ENCODE data around the gene GABRR3. TPM values are rescaled to one million over a fixed set of nuclear protein-coding genes. Genes with fewer than 3 reads are reported as not detected.

GABRR3 gene
- total and polyA plus RNA-seq, 2 experiments from 2014 or later = not detected

DNA sequence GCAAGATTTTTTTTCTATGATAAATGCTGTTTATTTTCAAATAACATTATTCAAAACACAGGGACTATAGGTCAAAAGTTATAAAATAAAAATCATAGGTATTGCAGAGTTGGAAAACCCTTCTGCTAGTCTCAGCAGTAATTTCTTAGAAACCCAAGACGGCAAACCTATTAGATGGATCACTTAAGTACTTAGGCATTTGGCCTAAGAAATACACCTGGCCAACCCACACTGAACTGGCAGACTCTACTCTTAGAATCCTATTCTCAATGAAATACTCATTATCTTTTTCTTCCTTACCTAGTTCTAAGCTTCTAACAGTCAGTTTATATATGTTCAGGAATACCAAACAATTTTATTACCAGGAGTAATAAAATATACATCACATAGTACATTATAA, 32.4 kb downstream of the GABRR3 start:
- H3K27ac ChIP-seq = no peak overlapping the region
- DNase-seq (ENCODE audit: low spot score) = no peak
- H3K79me2 ChIP-seq = no peaks in the 10 kb centered on the region
- H3K4me1 ChIP-seq (ENCODE audit: insufficient read depth) = no peaks in the 10 kb centered on the region
- no peak for TF ChIP-seq EZH2phosphoT487 (IDR thresholded peaks at IDR 0.05; ENCODE audit: low read depth, severe bottlenecking, unreplicated experiment)
- no peak for TF ChIP-seq CTCF (IDR thresholded peaks at IDR 0.05; ENCODE audit: poor library complexity)
- no peak for TF ChIP-seq EZH2 (IDR thresholded peaks at IDR 0.05; ENCODE audit: borderline replicate concordance)
- H3K4me2 ChIP-seq = no peak overlapping the region
- H3K9me3 ChIP-seq (ENCODE audit: low read depth) = no peaks in the 10 kb centered on the region
- no peaks in the 10 kb centered on the region for H3K36me3 ChIP-seq (replicated peaks; ENCODE audit: insufficient read depth, low read depth)
- 92% methylated on average over 1 of the region's 1 CpG for WGBS (ENCODE audit: low lambda C conversion rate, missing lambda C conversion rate)
- H2AFZ ChIP-seq = no peak overlapping the region
- H3K27me3 ChIP-seq = no peaks in the 10 kb centered on the region
- H3K9me2 ChIP-seq (replicated peaks; ENCODE audit: insufficient read depth) = no peaks in the 10 kb centered on the region
- no peak overlapping the region for H3K4me3 ChIP-seq
- H4K20me1 ChIP-seq (ENCODE audit: insufficient read depth, poor library complexity, severe bottlenecking) = no peaks in the 10 kb centered on the region

DNA sequence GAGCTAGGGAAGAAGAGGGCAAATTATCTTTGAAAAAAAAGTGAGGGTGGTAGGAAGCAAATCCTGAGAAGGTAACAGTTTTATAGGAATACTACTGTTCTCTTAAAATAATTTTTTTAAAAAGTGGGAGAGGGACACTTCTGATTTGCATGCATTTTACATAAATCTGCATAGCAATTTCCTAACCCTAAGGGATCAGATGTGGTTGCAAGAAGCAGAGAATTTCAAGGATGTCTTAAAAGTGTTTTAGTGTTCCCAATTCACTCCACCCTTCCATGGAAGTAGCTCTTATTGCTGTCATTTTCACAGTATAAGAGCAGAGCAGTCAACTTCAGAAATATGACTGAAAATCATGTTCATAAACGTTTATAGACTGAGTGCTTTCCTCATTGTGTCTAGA, 35.1 kb downstream of the GABRR3 start:
- Histone ChIP-seq H3K4me1 (ENCODE audit: insufficient read depth) (no peaks in the 10 kb centered on the region), H3K4me3 (no peak overlapping the region), H3K79me2 (no peaks in the 10 kb centered on the region), H3K9me2 (replicated peaks; ENCODE audit: insufficient read depth) (no peaks in the 10 kb centered on the region), H2AFZ (no peak overlapping the region), H3K9me3 (ENCODE audit: low read depth) (no peaks in the 10 kb centered on the region), H3K36me3 (replicated peaks; ENCODE audit: insufficient read depth, low read depth) (no peaks in the 10 kb centered on the region), H3K27ac (no peak overlapping the region), H3K27me3 (no peaks in the 10 kb centered on the region), H4K20me1 (ENCODE audit: insufficient read depth, poor library complexity, severe bottlenecking) (no peaks in the 10 kb centered on the region), H3K4me2 (no peak overlapping the region)
- no peak for DNase-seq (ENCODE audit: low spot score)
- WGBS (ENCODE audit: low lambda C conversion rate, missing lambda C conversion rate) = 38% methylated on average over 1 of the region's 1 CpG
- no peak for TF ChIP-seq EZH2 (IDR thresholded peaks at IDR 0.05; ENCODE audit: borderline replicate concordance)
- TF ChIP-seq EZH2phosphoT487 (IDR thresholded peaks at IDR 0.05; ENCODE audit: low read depth, severe bottlenecking, unreplicated experiment) = no peak
- TF ChIP-seq CTCF (IDR thresholded peaks at IDR 0.05; ENCODE audit: poor library complexity) = no peak

GRCh38 chr3:97999103-97999502, 36.0 kb downstream of the GABRR3 start:
- H3K27me3 ChIP-seq = no peaks in the 10 kb centered on the region
- WGBS (ENCODE audit: low lambda C conversion rate, missing lambda C conversion rate) = 90% methylated on average over 5 of the region's 5 CpGs
- H3K79me2 ChIP-seq = no peaks in the 10 kb centered on the region
- no peaks in the 10 kb centered on the region for H3K9me2 ChIP-seq (replicated peaks; ENCODE audit: insufficient read depth)
- H3K27ac ChIP-seq = no peak overlapping the region
- H3K36me3 ChIP-seq (replicated peaks; ENCODE audit: insufficient read depth, low read depth) = no peaks in the 10 kb centered on the region
- H3K9me3 ChIP-seq (ENCODE audit: low read depth) = no peaks in the 10 kb centered on the region
- no peak for TF ChIP-seq EZH2phosphoT487 (IDR thresholded peaks at IDR 0.05; ENCODE audit: low read depth, severe bottlenecking, unreplicated experiment)
- TF ChIP-seq EZH2 (IDR thresholded peaks at IDR 0.05; ENCODE audit: borderline replicate concordance) = no peak
- no peak for TF ChIP-seq CTCF (IDR thresholded peaks at IDR 0.05; ENCODE audit: poor library complexity)
- no peaks in the 10 kb centered on the region for H4K20me1 ChIP-seq (ENCODE audit: insufficient read depth, poor library complexity, severe bottlenecking)
- H3K4me3 ChIP-seq = no peak overlapping the region
- no peak overlapping the region for H2AFZ ChIP-seq
- no peak overlapping the region for H3K4me2 ChIP-seq
- H3K4me1 ChIP-seq (ENCODE audit: insufficient read depth) = peaks cover 6% of the 10 kb centered on the region
- no peak for DNase-seq (ENCODE audit: low spot score)

DNA sequence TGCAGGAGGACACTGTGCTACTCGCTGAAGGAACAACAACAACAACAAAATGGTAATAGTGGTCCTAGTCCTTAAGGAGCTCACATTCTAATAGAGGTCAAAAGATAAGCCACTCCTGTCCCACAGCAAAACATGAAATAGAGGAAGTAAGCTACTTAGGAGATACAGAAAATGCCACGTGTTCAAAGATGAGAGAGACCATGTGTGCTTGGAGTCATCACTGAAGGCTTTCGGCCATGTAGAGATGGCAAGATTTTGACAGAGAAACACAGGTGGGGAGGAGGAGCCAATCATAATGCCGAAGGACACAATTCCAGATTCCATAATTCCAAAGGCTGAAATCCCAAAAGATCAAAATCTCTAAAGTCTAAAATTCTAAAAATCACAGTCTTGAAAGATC, 38.1 kb downstream of the GABRR3 start:
- no peak overlapping the region for H3K4me3 ChIP-seq
- no peak overlapping the region for H2AFZ ChIP-seq
- no peaks in the 10 kb centered on the region for H3K9me2 ChIP-seq (replicated peaks; ENCODE audit: insufficient read depth)
- H3K9me3 ChIP-seq (ENCODE audit: low read depth) = no peaks in the 10 kb centered on the region
- no peaks in the 10 kb centered on the region for H3K79me2 ChIP-seq
- no peaks in the 10 kb centered on the region for H4K20me1 ChIP-seq (ENCODE audit: insufficient read depth, poor library complexity, severe bottlenecking)
- 94% methylated on average over 4 of the region's 4 CpGs for WGBS (ENCODE audit: low lambda C conversion rate, missing lambda C conversion rate)
- H3K27me3 ChIP-seq = no peaks in the 10 kb centered on the region
- no peak for TF ChIP-seq CTCF (IDR thresholded peaks at IDR 0.05; ENCODE audit: poor library complexity)
- TF ChIP-seq EZH2phosphoT487 (IDR thresholded peaks at IDR 0.05; ENCODE audit: low read depth, severe bottlenecking, unreplicated experiment) = no peak
- TF ChIP-seq EZH2 (IDR thresholded peaks at IDR 0.05; ENCODE audit: borderline replicate concordance) = no peak
- H3K27ac ChIP-seq = no peak overlapping the region
- H3K36me3 ChIP-seq (replicated peaks; ENCODE audit: insufficient read depth, low read depth) = no peaks in the 10 kb centered on the region
- H3K4me2 ChIP-seq = no peak overlapping the region
- no peak for DNase-seq (ENCODE audit: low spot score)
- H3K4me1 ChIP-seq (ENCODE audit: insufficient read depth) = peaks cover 7% of the 10 kb centered on the region
